ENCODE measurements around the gene CLEC17A.
"Not testable (repeated sequence)": the region's sequence is repeated elsewhere in the genome, so short reads cannot be mapped to it uniquely, and the experiment has no call there.

The CLEC17A gene

GRCh38 chr19:14584372-14584771, 1.5 kb downstream of the CLEC17A start:
- not testable (repeated sequence) for DNase-seq

- not testable (repeated sequence) for DNase-seq
Observed at GRCh38 chr19:14585187-14585586, 2.3 kb downstream of the CLEC17A start.

DNA sequence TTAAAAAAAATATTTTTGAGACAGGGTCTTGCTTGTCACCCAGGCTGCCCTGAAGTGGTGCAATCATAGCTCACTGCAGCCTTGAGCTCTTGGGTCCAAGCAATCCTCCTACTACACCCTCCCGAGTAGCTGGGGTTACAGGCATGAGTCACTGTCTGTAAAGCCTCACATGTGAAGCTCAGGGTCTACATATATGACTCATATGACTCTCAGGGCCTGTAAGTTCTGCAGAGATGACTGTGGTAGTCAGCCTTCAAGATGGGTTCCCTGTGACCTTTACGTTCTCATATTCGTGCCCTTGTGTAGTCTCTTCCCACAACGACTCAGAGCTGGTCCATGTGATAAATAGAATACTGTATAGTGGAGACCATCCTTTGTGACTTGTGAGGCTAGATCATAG, 6.5 kb downstream of the CLEC17A start:
- DNase-seq: not testable (repeated sequence)

- DNase-seq: no peak
Observed at GRCh38 chr19:14595558-14595957, 12.7 kb downstream of the CLEC17A start.

- DNase-seq: no peak
Observed at GRCh38 chr19:14599548-14600147, 16.8 kb downstream of the CLEC17A start.

GRCh38 chr19:14603990-14604387, 21.1 kb downstream of the CLEC17A start:
- DNase-seq: no peak

DNA sequence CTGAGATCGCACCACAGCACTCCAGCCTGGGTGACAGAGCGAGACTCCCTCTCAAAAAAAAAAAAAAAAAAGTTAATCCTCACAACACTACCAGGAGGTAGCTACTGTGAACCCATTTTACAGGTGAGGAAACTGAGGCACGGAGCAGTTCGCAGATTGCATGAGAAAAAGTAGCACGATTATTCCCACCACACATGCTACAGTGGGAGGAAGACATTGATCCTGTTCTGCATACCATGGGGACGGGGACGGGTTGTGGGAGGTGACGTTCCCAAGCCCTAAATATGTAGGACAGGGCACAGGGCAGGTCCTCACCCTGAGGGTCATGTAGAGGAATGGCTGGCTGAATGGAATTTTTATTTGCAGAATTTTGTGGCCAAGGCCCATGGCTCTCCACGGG, 23.7 kb downstream of the CLEC17A start:
- DNase-seq: no peak

DNA sequence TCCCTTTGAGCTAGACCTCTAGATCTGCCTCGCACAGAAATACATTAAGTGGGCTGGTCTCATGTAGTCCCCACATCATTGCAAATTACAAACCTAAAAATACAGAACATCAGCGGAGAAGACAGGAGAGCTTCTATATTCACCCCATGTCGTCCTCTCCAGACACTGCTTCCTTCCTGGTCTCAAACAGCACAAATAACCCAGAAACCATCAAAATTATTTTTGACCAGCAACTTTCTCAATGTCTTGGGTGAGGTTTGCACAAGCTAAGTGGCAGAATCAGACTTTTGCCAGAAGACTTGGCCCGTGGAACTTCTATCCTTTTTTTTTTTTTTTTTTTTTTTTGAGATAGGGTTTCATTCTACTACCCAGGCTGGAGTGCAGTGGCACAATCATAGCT, 28.2 kb downstream of the CLEC17A start:
- no peak for DNase-seq

DNA sequence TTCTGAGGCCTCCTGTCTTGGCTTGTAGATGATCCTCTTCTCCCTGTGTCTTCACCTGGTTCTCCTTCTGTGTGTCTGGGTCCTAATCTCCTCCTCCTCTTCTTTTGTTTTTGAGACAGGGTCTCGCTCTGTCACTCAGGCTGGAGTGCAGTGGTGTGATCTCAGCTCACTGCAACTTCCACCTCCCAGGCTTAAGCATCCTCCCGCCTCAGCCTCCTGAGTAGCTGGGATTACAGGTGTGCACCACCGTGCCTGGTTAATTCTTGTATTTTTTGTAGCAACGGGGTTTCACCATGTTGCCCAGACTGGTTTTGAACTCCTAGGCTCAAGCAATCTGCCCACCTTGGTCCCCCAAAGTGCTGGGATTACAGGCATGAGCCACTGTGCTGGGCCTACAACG, 29.4 kb downstream of the CLEC17A start:
- DNase-seq: not testable (repeated sequence)

- DNase-seq: no peak
Observed at GRCh38 chr19:14612657-14613056, 29.8 kb downstream of the CLEC17A start.

DNA sequence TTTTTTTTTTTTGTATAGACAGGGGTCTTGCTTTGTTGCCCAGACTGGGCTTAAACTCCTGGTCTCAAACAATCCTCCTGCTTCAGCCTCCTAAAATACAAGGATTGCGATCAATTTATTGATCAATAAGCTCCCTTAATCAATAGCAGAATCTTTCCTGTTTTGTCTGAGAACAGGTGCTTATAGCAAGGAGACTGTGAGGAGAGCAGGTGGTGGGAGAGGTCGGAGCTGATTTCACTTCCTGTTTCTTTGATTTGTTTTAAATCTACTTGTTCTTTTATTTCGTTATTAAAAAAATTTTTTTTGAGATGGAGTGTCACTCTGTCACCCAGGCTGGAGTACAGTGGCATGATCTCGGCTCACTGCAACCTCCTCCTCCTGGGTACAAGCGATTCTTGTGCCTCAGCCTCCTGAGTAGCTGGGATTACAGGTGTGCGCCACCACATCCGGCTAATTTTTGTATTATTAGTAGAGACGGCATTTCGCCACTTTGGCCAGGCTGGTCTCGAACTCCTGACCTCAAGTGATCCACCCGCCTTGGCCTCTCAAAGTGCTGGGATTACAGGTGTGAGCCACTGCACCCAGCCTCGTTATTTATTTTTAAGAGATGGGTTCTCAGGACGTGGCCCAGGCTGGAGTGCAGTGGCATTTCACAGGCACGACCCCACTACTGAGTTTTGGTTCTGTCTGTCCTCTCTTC, 30.7 kb downstream of the CLEC17A start:
- DNase-seq: not testable (repeated sequence)

- no peak for DNase-seq
Observed at GRCh38 chr19:14614099-14614412, 31.2 kb downstream of the CLEC17A start.

GRCh38 chr19:14615623-14616022, 32.7 kb downstream of the CLEC17A start:
- DNase-seq: no peak

GRCh38 chr19:14616407-14616806, 33.5 kb downstream of the CLEC17A start:
- no peak for DNase-seq

- no peak for DNase-seq
Observed at GRCh38 chr19:14619404-14619803, 36.5 kb downstream of the CLEC17A start.

DNA sequence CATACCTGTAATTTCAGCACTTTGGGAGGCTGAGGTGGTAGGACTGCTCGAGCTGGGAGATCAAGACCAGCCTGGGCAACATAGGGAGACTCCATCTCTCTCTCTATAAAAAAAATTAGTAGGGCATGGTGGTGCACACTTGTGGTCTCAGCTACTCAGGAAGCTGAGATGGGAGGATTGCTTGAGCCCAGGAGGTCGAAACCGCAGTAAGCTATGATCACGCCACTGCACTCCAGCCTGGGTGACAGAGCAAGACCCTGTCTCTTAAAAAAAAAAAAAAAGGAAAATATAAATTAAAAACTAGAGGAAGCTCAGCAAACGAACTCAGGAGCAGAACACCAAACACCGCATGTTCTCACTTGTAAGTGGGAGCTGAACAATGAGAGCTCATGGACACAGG, 41.6 kb downstream of the CLEC17A start:
- DNase-seq: not testable (repeated sequence)

DNA sequence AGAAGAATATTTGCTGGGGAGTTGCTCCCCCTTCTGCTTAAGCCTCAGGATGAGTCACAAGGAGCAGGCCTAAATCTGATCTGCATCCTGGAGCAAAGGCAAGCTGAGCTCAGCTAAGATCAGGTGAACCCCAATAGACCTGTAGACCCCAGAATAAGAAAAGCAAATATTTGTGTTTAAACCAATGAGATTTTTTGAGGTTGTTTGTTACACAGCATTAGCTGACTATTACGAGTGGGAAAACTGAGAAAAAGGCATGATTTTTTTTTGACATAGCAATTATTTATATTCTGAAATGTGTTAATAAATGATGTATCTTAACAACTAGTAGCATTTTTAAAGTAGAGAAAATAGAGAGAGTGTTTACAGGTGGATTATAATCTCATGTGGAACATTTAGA, 46.7 kb downstream of the CLEC17A start:
- DNase-seq: no peak

DNA sequence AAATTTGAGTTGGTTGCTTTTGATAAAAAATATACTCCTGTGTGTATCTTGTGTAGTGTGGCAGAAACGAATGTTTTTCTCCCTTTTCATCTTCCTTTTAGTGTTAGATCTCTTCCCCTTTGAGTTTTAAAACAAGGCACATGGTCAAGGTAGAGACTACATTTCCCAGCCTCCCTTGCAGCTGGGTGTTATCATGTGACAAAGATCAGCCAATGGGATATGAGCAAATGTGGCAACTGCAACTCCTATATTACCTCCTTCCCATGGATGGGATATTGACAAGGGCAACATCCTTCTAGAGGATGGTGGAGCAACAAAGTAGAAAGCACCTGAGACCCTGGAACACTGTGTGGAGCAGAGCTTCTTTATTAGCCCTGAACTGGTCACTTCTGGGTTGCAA, 49.4 kb downstream of the CLEC17A start:
- DNase-seq: no peak

- no peak for DNase-seq
Observed at GRCh38 chr19:14639536-14640277, 56.8 kb downstream of the CLEC17A start.

GRCh38 chr19:14648506-14648905, 65.6 kb downstream of the CLEC17A start:
- DNase-seq: no peak

- no peak for DNase-seq
Observed at GRCh38 chr19:14649020-14649419, 66.1 kb downstream of the CLEC17A start.

DNA sequence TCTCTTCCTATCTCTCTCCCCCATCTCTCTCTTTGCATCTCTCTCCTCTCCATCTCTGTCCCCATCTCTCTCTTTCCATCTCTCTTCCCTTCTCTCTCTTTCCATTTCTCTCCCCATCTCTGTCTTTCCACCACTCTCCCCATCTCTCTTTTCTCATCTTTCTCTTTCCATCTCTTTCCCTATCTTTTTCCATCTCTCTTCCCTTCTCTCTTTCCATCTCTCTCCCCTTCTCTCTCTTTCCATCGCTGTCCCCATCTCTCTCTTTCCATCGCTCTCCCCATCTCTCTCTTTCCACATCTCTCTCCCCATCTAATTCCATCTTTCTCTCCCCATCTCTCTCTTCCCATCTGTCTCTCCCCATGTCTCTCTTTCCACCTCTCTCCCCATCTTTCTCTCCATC, 67.3 kb downstream of the CLEC17A start:
- no peak for DNase-seq

- DNase-seq: no peak
Observed at GRCh38 chr19:14654786-14655560, 72.1 kb downstream of the CLEC17A start.

- no peak for DNase-seq
Observed at GRCh38 chr19:14655726-14656125, 72.8 kb downstream of the CLEC17A start.

All from activated CD8-positive, alpha-beta memory T cell treated with anti-CD3 and anti-CD28 coated beads, Interleukin-2, amount 50 U/mL, for 48 hours (primary cell).